Measurements from ENCODE around the gene PTPN9.

The PTPN9 gene

GRCh38 chr15:75460646-75461045 is 118.5 kb downstream of the PTPN9 start:
- no peak for TF ChIP-seq POLR2A (IDR thresholded peaks at IDR 0.05; ENCODE audit: low read depth, low read length)
- DNase-seq (ENCODE audit: insufficient read length, low spot score) (no peak), FAIRE-seq (no peak)

DNA sequence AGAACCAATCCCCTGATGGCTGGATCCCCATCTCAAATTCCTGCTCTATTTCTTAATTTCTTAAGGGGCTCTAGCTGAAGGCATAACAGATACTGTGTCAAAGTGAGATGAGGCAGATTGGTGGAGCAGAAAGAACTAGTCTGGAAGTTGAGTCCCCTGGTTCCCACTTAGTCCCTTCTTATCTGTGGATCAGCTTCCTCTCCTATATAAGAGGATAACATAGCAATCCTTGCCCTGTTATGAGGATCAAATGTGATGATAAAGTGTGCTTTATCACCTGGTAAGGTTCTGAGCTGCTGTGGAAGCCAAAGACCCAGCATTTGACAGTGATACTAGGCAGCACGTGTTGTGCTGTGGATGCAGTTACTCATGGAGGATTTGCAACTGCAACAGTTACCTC is 119.5 kb downstream of the PTPN9 start:
- FAIRE-seq (no peak), DNase-seq (ENCODE audit: insufficient read length, low spot score) (no peak)
- no peak for TF ChIP-seq POLR2A (IDR thresholded peaks at IDR 0.05; ENCODE audit: low read depth, low read length)

DNA sequence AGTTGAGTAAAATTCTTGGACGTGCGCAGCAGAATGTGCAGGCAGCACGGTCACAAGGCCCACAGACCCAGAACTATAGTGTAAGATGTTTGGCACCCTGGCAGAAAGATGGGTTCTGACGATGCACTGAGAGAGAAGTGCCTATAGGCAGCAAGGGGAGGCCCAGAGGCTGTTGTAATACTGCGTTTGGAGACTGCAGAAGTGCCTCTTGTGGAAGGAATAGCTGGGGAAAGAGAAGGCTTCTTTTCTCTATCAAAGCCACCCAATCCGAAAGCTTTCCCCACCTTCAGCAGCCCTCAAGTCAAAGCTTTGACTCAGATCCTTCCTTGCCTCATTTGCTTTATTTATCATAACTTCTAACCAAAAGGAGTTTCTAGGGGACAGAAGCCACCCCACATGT is 122.4 kb downstream of the PTPN9 start:
- TF ChIP-seq POLR2A (IDR thresholded peaks at IDR 0.05; ENCODE audit: low read depth, low read length), result no peak
- DNase-seq (ENCODE audit: insufficient read length, low spot score) (no peak), FAIRE-seq (no peak)

GRCh38 chr15:75455982-75456531 is 123.1 kb downstream of the PTPN9 start:
- FAIRE-seq (no peak), DNase-seq (ENCODE audit: insufficient read length, low spot score) (peak; percentile 63)
- peak; percentile 34; the same call in 1 of the 2 replicates for TF ChIP-seq POLR2A (IDR thresholded peaks at IDR 0.05; ENCODE audit: low read depth, low read length)

GRCh38 chr15:75455424-75455981 is 123.6 kb downstream of the PTPN9 start:
- DNase-seq (ENCODE audit: insufficient read length, low spot score) (peak; percentile 65), FAIRE-seq (no peak)
- TF ChIP-seq POLR2A (IDR thresholded peaks at IDR 0.05; ENCODE audit: low read depth, low read length), result no peak

GRCh38 chr15:75454471-75455378 is 124.4 kb downstream of the PTPN9 start:
- 0 out of 2 replicates have a peak, but pooled peaks have one; percentile 26 for TF ChIP-seq POLR2A (IDR thresholded peaks at IDR 0.05; ENCODE audit: low read depth, low read length)
- no peak for FAIRE-seq
- peak; percentile 28 for DNase-seq (ENCODE audit: insufficient read length, low spot score)

DNA sequence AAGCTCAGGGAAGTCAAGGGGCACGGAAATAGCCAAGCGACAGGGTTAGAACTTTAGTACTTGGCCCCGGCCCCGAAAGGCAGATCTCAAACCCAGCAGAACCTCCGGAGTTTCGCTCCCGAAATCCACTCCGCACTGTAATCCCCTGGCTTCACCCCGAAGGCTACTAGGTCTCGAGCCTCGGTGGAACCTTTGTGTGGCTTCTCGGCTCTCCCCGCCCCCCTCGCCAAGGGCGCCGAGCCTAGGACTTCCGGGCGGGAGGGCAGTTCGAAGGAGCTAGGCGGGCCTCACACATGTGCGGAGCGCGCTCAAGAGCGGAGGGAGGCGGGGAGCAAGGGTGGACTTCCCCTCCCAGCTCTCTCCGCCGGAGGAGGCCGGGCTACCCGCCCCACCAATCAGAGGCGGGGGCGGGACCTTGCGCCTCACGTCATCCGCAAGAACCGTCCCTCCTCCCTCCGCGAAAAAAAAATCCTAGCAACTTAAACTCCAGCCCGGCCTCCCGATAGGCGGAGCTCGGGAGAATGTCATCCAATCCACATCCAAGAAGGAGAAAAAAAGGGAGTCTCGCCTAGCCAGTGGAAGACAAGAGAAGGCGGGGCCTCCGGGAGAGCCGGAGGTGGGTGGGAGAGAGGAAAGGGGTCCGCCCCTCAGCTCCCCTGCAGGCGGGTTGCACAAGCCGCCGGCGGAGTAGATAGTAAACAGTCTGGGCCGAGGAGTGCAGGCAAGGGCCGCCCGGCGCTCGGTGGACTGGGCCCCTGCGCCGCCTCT is 125.2 kb downstream of the PTPN9 start:
- FAIRE-seq, result no peak
- peak; percentile 44; the same call in 1 of the 2 replicates for TF ChIP-seq POLR2A (IDR thresholded peaks at IDR 0.05; ENCODE audit: low read depth, low read length)
- DNase-seq (ENCODE audit: insufficient read length, low spot score), result peak; percentile 82

GRCh38 chr15:75452865-75453702 is 126.0 kb downstream of the PTPN9 start:
- FAIRE-seq (no peak), DNase-seq (ENCODE audit: insufficient read length, low spot score) (no peak)
- TF ChIP-seq POLR2A (IDR thresholded peaks at IDR 0.05; ENCODE audit: low read depth, low read length), result no peak

GRCh38 chr15:75452364-75452864 is 126.7 kb downstream of the PTPN9 start:
- TF ChIP-seq POLR2A (IDR thresholded peaks at IDR 0.05; ENCODE audit: low read depth, low read length), result no peak
- DNase-seq (ENCODE audit: insufficient read length, low spot score) (peak; percentile 48), FAIRE-seq (no peak)

- peak; percentile 62 for FAIRE-seq
- DNase-seq (ENCODE audit: insufficient read length, low spot score), result peak; percentile 80
- TF ChIP-seq POLR2A (IDR thresholded peaks at IDR 0.05; ENCODE audit: low read depth, low read length), result peak; percentile 10; the same call in 1 of the 2 replicates
Measured at GRCh38 chr15:75451674-75452363, 127.3 kb downstream of the PTPN9 start, which contains the start of gene SIN3A. SIN3A (minus strand) TSS chr15:75451690; CDS start chr15:75430375, 21,315 bp downstream.

DNA sequence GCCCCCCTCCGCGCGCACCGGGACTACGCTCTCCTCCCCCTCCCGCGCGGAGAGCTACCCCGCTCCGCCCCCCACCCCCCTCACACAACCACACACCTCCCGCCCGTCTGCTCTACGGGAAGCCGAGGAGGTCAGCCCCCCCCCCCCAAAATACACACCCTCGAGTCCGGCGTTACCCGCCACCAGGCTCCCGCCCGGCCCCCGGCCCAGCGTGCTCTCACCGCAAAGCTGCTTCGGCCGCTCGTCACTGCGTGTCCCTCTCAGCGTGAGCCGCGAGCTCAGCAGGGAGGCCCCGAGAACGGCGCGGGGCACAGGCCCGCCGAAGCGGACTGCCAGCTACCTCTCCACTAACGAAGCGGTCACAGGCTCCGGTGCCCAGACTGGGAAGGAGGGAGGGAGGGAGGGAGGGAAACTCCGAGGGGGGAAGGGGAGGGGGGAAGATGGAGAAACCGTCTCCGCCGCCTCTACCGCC is 127.9 kb downstream of the PTPN9 start:
- TF ChIP-seq POLR2A (IDR thresholded peaks at IDR 0.05; ENCODE audit: low read depth, low read length), result no peak
- FAIRE-seq (no peak), DNase-seq (ENCODE audit: insufficient read length, low spot score) (no peak)
